Measurements from ENCODE around the gene SHISAL2A. TPM values are rescaled to one million over a fixed set of nuclear protein-coding genes. Genes with fewer than 3 reads are reported as not detected.
A peak's percentile ranks its signal among the peaks of the same experiment; 100 is the strongest.

The SHISAL2A gene
- total and polyA plus RNA-seq, 2 of the 13 experiments (the other 11 are each of a cell fraction or from before 2014, with no cell fraction given): not detected

DNA sequence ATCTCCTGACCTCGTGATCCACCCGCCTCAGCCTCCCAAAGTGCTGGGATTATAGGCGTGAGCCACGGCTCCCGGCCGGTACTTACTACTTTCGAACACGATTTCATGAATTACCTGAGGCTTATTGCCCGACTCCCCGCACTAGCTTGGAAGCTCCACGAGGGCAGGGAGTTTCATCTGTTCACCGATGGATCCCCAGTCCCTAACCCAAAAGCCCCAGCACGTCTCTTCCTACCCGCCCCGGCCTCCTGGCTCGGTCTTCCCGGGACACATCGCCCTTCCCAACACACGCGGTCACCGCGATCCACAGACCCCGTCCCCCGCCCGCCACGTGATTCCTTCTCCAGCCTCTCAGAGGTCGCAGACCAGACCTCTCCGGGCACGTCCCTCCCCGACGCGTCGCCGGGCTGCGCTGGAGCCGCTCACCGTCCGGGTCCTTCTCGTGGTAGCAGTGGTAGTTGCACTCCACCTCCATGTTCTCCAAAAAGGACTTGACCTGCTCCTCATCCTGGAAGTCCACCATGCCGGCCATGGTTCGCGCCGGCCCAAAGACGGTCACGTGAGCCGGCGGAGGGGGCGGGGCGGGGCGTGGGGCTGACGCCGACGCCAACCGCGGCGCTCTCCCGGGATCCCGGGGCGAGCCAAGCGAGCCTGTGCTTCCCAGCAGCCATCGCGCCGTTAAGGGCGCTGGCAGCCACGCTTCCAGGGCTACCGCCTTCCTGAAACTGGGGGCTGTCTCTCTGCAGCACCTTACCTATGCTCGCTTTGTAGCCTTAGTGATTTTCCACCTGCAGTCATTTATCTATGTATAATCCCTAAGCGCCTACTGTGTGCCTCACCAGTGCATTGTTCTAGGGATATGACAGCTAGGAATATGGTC, 65.1 kb downstream of the SHISAL2A start, which contains the start of gene COA7 (continued):
- TF ChIP-seq, protein P1, sequence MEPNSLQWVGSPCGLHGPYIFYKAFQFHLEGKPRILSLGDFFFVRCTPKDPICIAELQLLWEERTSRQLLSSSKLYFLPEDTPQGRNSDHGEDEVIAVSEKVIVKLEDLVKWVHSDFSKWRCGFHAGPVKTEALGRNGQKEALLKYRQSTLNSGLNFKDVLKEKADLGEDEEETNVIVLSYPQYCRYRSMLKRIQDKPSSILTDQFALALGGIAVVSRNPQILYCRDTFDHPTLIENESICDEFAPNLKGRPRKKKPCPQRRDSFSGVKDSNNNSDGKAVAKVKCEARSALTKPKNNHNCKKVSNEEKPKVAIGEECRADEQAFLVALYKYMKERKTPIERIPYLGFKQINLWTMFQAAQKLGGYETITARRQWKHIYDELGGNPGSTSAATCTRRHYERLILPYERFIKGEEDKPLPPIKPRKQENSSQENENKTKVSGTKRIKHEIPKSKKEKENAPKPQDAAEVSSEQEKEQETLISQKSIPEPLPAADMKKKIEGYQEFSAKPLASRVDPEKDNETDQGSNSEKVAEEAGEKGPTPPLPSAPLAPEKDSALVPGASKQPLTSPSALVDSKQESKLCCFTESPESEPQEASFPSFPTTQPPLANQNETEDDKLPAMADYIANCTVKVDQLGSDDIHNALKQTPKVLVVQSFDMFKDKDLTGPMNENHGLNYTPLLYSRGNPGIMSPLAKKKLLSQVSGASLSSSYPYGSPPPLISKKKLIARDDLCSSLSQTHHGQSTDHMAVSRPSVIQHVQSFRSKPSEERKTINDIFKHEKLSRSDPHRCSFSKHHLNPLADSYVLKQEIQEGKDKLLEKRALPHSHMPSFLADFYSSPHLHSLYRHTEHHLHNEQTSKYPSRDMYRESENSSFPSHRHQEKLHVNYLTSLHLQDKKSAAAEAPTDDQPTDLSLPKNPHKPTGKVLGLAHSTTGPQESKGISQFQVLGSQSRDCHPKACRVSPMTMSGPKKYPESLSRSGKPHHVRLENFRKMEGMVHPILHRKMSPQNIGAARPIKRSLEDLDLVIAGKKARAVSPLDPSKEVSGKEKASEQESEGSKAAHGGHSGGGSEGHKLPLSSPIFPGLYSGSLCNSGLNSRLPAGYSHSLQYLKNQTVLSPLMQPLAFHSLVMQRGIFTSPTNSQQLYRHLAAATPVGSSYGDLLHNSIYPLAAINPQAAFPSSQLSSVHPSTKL (CRISPR knock-in tag; IDR thresholded peaks at IDR 0.05): peak; percentile 72
- TF ChIP-seq ZNF138 (CRISPR knock-in tag; IDR thresholded peaks at IDR 0.05; ENCODE audit: low read depth): peak; percentile 97; the same call in 1 of the 2 replicates
- TF ChIP-seq ZNF510 (CRISPR knock-in tag; IDR thresholded peaks at IDR 0.05; ENCODE audit: low read depth): peak; percentile 84; the same call in 1 of the 2 replicates
- TF ChIP-seq SKI (IDR thresholded peaks at IDR 0.05; ENCODE audit: partially characterized antibody): no peak
- TF ChIP-seq EZH2 (conservative IDR thresholded peaks at IDR 0.05; ENCODE audit: low read depth, low read length): no peak
- peak; percentile 89; the same call in 1 of the 2 replicates for TF ChIP-seq ZNF136 (CRISPR knock-in tag; IDR thresholded peaks at IDR 0.05; ENCODE audit: low read depth)
- 0 out of 2 replicates have a peak, but pooled peaks have one; percentile 47 for TF ChIP-seq MZF1 (CRISPR knock-in tag; IDR thresholded peaks at IDR 0.05; ENCODE audit: borderline replicate concordance)
- TF ChIP-seq ZFY (CRISPR knock-in tag; IDR thresholded peaks at IDR 0.05): peak; percentile 76
- no peak for TF ChIP-seq NONO (IDR thresholded peaks at IDR 0.05)
- TF ChIP-seq NONO (CRISPR knock-in tag; conservative IDR thresholded peaks at IDR 0.05): peak; percentile 76
- TF ChIP-seq GATAD2A (CRISPR knock-in tag; IDR thresholded peaks at IDR 0.05): 0 out of 2 replicates have a peak, but pooled peaks have one; percentile 22
- TF ChIP-seq, protein P2, sequence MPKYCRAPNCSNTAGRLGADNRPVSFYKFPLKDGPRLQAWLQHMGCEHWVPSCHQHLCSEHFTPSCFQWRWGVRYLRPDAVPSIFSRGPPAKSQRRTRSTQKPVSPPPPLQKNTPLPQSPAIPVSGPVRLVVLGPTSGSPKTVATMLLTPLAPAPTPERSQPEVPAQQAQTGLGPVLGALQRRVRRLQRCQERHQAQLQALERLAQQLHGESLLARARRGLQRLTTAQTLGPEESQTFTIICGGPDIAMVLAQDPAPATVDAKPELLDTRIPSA (CRISPR knock-in tag; IDR thresholded peaks at IDR 0.05; ENCODE audit: borderline replicate concordance): peak; percentile 73; the same call in 1 of the 2 replicates
- TF ChIP-seq ZBTB4 (CRISPR knock-in tag; IDR thresholded peaks at IDR 0.05; ENCODE audit: borderline replicate concordance): peak; percentile 89; the same call in 1 of the 2 replicates
- TF ChIP-seq ZBTB42 (CRISPR knock-in tag; IDR thresholded peaks at IDR 0.05): 0 out of 2 replicates have a peak, but pooled peaks have one; percentile 66
- TF ChIP-seq SMAD9 (CRISPR knock-in tag; IDR thresholded peaks at IDR 0.05): no peak
- peak; percentile 90; the same call in 1 of the 2 replicates for TF ChIP-seq ARNT2 (CRISPR knock-in tag; IDR thresholded peaks at IDR 0.05; ENCODE audit: low read depth)
- no peak for TF ChIP-seq PLRG1 (conservative IDR thresholded peaks at IDR 0.05)
- TF ChIP-seq HOXA3 (CRISPR knock-in tag; IDR thresholded peaks at IDR 0.05): peak; percentile 86
- no peak for TF ChIP-seq ZNF737 (CRISPR knock-in tag; IDR thresholded peaks at IDR 0.05; ENCODE audit: borderline replicate concordance)
- 0 out of 2 replicates have a peak, but pooled peaks have one; percentile 39 for TF ChIP-seq SNAI1 (CRISPR knock-in tag; IDR thresholded peaks at IDR 0.05; ENCODE audit: borderline replicate concordance)

All from HepG2 (cell line).